GM19240 (cell line): ENCODE data around the gene FBLN1.
"Not testable (repeated sequence)": the region's sequence is repeated elsewhere in the genome, so short reads cannot be mapped to it uniquely, and the experiment has no call there.

Source experiments
- DNase-seq: peaks from one replicate; pipeline ENCODE4 v3.0.0; 2011; ENCODE audit warnings: low spot score; ENCODE audit not compliant: insufficient read length

FBLN1 gene

GRCh38 chr22:45602004-45602733 is 99.5 kb downstream of the FBLN1 start:
- DNase-seq: no peak

DNA sequence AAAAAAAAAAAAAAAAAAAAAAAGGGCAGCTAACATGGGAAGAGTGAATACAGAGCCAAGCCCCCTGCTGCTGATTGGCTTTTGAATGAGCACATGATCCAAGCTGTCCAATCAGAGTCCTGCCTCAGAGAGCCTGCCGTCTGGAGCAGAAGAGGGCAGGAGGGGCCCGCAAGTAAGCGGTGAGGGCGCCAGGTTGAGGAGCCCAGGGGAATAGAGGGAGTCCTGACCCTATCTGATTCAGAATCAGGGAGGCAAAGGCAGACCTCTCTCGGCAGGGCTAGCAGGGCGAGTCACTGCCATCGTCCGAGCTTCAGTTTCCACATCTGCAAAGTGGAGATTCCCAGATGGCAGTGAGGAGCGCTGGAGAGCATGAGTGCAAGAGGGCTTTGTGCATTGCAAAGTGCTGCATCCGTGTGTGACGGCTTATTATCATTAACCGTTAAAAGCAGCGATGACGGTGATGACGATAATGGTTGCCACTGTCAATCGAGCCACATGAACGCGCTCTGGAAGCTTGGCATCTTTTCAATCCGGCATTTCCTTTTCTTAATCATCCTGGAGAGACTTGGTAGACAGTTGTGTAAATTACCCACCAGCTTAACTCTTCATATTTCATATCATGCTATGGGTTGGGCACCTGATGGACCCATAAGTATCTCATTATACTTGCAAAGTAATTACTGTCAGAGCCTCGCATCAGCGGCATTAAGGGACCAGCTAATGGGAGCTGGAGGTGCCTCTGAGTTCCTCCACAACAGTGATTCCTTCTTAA is 100.3 kb downstream of the FBLN1 start:
- no peak for DNase-seq

DNA sequence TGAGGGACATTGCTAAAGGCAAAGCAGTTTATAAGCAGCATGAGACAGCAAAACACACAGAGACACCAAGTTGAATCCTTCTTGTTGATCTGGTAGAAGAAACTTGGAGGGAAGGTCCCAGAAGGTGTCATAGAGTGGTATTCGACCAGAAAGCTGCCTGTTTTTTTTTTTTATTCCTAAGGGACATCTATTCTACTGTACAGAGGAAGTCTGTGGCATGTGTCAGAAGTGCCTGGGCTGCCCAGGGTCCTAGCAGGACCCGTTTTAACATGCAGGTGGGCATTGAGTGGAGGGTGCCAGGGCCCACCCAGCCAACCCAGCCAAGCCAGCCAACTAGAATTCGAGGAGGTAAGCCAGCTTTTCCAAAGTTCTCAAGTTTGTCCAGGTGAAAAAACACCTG is 100.9 kb downstream of the FBLN1 start:
- no peak for DNase-seq

DNA sequence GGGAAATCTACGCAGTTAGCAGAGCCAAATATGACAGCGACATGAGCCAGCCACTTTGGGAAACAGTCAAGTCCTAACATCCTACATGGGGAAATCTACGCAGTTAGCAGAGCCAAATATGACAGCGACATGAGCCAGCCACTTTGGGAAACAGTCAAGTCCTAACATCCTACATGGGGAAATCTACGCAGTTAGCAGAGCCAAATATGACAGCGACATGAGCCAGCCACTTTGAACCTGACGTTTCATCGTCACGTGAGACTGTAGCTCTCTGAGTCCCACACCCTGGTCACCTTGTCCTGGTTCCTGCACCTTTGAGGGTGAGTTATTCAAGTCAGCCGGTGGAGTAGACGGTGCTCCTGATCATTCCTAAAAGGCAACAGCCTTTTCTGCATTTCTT is 105.4 kb downstream of the FBLN1 start:
- DNase-seq: not testable (repeated sequence)

DNA sequence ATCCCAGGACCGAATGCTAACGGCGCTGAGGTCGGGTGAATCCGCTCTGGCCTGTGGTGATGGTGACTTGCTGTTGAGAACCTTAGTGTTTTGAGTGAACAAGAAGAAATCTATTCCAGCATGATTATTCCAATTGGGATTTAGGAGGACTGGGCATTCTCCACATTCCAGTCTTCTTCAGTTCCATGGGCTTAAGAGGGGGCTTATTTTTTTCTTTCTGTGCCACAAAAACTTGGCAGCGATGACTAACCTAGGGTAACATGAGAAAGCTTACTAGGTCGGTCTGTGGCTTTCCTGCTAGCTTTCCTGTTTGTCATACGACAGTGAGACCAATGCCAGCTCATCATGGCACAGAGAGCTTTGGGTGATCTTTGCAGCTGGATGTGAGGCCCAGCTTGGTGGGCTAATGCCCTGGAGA is 106.1 kb downstream of the FBLN1 start:
- no peak for DNase-seq

DNA sequence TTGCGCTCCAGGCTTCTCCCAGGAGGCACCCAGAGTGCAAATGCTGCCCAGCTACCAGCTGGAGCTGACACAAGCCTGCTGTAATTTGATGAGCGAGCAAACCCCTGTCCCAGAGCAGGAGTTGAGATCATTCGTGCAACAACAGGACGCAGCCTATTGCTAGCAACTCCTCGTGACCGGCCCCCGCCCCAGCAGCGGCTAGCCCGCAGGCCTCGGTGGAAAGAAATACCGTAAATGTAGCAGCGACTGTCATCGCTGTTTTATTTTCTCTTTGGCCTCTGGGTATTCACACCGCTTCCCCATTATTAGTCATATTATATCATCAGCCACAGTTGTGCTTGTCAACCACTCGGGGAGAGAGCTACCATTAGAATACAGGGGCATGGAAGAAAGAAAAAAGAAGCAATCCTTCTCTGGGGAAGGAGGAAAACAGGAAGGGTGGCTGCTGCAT is 109.8 kb downstream of the FBLN1 start:
- DNase-seq: no peak

- DNase-seq: no peak
These were observed 110.3 kb downstream of the FBLN1 start for GRCh38 chr22:45612940-45613339.

DNA sequence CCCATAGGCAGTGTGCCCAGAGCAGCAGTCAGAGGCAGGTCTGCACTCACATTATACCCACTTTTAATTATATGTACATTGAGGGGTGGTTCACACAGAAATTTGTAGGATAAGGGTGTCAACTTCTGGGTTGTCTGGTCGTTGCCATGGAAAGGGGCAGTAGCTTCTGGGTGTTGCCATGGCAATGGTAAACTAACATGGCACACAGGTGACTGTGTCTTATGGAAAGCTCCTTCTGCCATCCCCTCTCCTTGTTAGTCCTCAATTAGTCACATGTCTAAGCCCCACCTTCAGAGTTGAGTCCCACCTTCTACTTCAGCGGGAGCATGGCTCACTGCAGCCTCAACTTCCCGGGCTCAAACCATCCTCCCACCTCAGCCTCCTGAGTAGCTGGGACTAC is 112.7 kb downstream of the FBLN1 start:
- no peak for DNase-seq

DNA sequence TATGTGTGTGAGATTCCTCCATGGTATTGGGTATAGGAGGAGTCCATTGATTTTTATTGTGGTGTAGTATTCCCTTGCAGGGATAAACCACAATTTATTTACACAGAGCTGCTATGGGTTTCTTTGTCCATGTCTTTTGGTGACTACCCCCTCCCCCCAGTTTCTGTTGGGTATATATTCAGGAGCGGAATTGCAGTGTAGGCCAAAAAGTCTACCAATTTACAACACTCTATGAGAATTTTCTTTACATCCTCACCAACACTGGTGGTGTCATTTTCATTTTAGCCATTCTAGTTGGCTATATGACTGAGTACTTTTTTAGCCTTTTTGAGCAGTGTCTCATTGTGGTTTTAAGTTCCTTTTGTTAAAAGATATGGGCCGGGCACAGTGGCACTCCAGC is 113.7 kb downstream of the FBLN1 start:
- no peak for DNase-seq

- no peak for DNase-seq
These were observed 115.3 kb downstream of the FBLN1 start for GRCh38 chr22:45617948-45618347.

DNA sequence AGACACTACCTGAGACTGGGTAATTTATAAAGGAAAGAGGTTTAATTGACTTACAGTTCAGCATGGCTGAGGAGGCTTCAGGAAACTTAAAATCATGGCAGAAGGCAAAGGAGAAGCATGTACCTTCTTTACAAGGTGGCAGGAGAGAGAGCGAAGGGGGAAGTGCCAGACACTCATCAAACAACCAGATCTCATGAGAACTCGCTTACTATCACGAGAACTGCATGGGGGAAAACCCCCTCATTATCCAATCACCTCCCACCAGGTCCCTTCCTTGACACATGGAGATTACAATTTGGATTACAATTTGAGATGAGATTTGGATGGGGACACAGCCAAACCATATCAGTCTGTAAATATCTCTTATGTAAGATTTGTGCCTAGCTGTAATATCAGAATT is 118.0 kb downstream of the FBLN1 start:
- DNase-seq: no peak

- DNase-seq: no peak
These were observed 119.3 kb downstream of the FBLN1 start for GRCh38 chr22:45621836-45622600.

DNA sequence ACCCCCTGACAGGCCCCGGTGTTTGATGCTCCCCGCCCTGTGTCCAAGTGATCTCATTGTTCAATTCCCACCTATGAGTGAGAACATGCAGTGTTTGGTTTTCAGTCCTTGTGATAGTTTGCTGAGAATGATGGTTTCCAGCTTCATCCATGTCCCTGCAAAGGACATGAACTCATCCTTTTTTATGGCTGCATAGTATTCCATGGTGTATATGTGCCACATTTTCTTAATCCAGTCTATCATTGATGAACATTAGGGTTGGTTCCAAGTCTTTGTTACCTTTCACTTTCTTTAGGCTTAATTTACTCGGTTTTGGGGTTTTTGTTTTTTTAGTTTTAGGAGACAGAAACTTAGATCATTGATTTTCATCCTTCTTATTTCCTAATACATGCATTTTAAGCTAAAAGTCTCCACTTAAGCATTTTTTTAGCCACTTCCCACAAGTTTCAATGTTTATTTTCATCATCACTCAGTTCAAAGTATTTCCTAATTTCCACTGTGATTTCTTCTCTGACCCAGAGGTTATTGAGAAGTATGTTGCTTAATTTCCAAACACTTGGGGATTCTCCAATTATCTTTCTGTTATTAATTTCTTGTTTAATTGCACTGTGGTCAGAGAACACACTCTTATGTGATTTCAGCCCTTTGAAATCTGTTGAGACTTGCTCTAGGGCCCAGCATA is 120.9 kb downstream of the FBLN1 start:
- DNase-seq: not testable (repeated sequence)

DNA sequence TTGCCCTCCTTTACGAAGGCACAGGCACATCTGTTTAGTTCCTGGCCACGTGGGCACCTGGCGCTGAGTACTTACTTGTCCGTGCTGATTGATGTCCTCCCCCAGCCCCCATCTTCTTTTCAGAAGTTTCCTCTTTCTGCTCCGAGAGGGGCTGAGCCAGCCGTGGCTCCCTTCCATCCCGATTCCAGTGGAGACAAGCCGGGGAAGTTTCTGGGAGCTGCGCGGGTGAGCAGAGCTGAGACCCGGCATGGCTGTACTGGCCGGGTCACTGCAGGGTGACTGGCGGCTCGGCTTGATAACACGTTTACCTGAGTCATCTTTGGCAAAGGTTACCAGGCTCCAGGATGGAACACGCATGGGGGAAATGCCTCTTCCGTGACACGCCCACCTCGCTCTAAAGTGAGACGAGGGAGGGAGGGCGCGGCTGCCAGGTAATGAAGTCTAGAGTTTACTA is 123.5 kb downstream of the FBLN1 start:
- DNase-seq: no peak

GRCh38 chr22:45627489-45628233 is 125.0 kb downstream of the FBLN1 start:
- DNase-seq: no peak

DNA sequence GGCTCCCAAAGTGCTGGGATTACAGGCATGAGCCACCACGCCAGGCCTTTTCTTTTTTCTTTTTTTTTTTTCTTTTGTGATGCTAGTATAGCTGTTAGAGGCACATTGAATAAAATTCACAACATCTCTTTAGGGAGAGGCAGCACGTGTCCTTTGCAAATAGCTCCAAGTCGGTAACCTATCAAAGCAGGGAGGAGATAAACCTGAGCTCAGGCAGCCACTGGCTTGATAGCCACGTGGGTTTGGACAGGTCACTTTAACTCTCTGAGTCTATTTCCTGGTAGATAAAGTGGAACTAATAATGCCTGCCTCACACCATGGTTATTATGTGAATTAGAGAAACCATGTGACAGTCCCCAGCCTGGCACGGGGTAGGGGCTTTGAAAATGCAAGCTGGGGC is 125.8 kb downstream of the FBLN1 start:
- no peak for DNase-seq

- DNase-seq: no peak
These were observed 126.9 kb downstream of the FBLN1 start for GRCh38 chr22:45629469-45630089.

- no peak for DNase-seq
These were observed 127.8 kb downstream of the FBLN1 start for GRCh38 chr22:45630436-45630835.

DNA sequence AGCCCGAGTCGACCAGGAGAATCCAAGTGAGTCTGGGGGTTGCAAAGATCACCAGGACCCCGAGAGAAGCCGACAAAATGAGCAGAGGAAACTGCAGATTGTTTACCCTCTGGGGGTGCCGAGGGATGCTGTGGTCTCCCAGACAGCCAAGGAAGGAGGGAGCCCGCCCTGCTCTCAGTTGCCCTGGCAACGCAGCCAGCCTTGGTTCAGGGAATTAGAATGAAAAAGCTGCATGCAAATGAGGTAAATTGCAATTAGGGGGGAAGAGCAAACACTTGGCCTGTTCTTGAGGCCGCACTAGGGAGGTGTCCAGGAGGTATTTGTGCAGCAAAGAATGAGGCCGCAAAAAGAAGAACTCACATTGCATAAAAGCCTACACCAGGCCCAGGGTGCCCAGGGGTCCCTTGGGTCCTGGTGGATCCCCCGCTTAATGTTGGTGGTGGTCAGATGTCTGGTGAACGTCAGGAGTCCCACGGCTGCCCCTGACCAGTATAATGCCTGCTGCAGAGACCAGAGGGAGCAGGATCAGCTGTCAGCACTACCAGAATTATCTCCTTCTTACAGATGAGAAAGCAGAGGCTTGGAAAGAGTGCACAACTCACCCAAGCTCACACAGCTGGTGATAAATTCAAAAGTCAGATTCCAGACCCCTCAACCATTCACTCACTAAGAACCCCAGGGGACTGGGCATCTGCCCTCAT is 128.6 kb downstream of the FBLN1 start:
- DNase-seq: no peak

GRCh38 chr22:45631841-45632238 is 129.2 kb downstream of the FBLN1 start:
- no peak for DNase-seq
